Germinal center (tissue), 1 donor: ENCODE results near the gene PAXX.
"Not testable (repeated sequence)": the region's sequence is repeated elsewhere in the genome, so short reads cannot be mapped to it uniquely, and the experiment has no call there.

Experiments used
- DNase-seq: peaks from one replicate; pipeline ENCODE4 v3.0.0; 2012; ENCODE audit warnings: mixed read lengths, low spot score

PAXX gene

GRCh38 chr9:137032858-137033257 is 40.6 kb downstream of the PAXX start:
- DNase-seq, result no peak

GRCh38 chr9:137033481-137033880 is 41.3 kb downstream of the PAXX start:
- DNase-seq, result not testable (repeated sequence)

- DNase-seq, result no peak
Observed at GRCh38 chr9:137034039-137034708, 42.0 kb downstream of the PAXX start.

DNA sequence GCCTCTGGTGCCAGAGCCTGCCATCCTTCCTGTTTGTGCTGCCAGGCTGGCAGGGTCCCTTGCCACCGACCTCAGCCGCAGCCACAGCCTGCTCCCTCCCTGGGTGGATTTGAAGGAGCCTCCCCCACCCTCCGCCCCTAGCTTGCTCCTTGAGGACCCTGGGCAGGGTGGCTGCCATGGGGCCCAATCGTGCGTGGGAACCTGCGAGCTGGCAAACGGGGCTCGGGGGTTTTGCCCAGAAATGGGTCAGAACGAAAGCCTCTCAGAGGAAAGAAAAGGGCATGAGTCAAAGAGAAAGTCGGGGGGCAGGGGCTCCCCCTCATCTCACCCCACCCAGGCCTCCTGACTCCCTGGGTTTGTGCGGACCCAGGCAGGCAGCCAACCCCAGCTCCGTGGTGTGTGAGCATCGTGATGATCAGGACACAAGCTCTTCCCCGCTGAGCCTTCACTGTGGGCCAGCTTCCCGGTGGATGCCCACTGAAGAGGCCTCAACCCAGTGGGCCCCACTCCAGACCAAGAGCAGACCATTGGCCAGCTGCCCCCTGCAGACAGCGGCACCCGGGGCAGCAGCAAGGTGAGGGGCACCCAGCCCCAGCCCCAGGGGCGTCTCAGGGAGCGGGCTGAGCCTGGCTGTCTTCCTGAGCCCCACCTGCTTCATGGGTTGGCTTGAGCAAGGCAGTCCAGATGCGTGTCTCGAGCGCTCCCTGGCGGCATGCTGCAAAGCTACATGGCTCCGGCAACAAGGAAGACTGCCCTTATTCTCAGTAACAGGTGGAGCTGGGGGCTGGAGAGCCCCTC is 42.7 kb downstream of the PAXX start:
- peak; percentile 86 for DNase-seq

- DNase-seq, result no peak
Observed at GRCh38 chr9:137035507-137035834, 43.2 kb downstream of the PAXX start.

- no peak for DNase-seq
Observed at GRCh38 chr9:137035937-137036336, 43.7 kb downstream of the PAXX start.

DNA sequence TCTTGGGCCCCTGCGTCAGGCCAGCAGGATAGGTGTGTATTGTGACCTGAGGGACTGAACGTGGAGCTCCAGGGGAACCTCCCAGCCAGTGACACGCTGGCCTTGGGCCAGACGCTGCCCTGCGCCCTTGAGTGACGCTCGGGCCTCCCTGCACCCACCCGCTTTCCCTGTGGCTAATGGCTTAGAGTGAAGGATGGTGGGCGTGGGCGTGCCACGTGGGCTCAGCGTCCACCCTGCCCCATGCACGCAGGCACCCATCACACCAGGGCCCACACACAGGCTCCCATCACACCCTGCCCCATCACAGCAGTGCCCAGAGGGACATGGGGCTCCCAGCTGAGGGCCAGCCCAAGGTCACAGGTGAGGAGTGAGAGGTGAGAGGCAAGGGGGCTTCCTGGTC is 44.8 kb downstream of the PAXX start:
- no peak for DNase-seq

GRCh38 chr9:137037483-137037882 is 45.3 kb downstream of the PAXX start:
- no peak for DNase-seq

- no peak for DNase-seq
Observed at GRCh38 chr9:137038916-137039315, 46.7 kb downstream of the PAXX start.

DNA sequence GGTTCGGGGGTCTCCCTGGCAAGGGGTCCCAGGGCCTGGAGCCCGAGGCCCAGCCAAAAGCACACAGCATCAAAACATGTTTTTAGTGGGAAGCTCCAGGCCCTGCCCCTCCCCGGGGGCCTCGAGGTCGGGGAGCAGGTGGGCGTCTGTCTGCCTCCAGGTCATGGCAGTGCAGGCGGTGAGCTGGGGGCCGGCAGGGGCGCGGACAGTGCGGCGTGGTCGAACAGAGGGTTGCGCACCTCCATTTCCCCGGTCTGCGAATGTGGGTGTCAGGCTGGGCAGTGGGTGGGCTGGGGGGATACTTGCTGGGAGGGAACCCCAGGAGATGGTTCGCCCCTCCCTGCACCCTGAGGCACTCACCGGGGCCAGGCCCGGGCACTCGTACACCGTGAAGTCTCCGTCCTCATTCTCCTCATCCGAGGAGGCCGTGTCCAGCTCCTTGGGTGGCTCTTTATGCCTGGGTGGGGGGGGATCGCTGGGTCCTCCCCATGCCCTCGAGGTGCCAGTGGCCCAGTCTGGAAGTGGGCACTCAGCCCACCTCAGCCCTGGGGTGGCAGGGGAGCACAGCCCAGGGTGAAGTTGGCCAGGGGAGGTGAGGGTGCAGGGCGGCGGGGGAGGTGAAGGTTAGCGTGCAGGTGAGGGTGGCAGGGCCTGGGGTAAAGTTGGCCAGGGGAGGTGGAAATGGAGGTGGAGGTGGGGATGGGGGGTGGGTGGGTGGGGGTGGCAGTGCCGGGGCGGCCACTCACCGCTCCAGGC is 47.6 kb downstream of the PAXX start:
- DNase-seq, result no peak

GRCh38 chr9:137040568-137040967 is 48.3 kb downstream of the PAXX start:
- no peak for DNase-seq

DNA sequence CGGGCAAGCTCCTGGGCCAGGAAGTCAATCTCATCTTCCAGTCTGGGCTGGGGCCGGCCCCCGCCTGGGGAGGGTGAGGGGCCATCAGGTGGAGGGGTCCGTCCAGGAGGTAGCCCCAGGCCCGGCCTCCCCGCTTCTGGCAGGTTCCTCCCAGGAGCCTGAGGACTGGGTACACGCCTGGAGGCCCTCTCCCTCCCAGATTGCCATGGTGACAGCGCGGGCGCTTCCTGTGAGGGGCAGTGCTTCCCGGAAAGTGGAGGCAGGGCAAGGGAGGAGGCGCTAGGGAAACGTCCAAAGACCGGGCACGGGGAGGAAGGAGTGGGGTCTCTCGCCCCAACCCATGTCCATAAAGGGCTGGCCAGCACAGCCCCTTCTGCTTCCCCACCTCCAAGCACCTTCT is 48.9 kb downstream of the PAXX start:
- DNase-seq, result no peak

DNA sequence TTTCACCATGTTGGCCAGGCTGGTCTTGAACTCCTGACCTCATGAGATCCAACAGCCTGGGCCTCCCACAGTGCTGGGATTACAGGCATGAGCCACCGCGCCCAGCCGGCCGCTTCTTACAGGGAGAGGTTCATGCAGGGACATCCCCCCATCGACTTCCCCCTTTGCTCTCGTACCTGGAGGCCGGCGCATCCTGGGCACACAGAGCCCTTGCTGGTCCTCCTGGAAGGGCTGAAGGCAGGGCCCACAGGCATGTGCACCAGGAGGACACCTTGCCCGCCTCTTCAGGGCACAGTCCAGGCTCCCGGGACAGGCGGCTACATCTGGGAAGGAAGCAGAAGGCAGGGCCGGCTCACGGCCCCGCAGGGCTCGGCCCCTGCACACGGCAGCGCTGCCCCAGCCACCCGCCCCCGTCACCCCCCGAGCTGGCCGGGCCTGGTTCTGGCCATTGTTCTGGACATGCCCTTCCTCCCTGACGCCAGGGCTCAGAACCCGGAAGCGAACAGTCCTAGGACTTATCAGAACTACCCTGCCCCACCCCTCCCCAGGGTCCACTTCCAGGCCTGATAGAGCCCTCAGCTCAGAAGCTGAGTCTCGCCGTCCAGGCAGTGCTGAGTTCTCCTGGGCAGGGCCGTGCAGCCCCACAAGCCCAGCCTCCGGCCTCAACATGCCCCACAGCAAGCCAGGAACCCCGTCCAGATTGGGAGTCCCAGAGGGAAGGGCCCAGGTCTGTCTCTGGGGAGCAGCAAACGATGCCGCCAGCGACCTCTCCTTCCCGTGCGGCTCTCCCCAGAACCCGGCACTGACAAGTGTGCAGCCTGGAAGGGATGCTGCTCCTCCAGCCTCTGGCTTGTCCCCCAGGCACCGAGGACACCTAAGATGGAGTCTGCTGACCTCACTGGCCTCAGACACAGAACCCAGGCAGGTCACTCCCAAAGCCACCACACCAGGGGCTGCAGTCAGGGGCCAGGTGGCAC is 50.8 kb downstream of the PAXX start:
- DNase-seq, result no peak
